ENCODE results near the gene ZNF22.

ZNF22 gene

GRCh38 chr10:44978213-44978569, 22.5 kb upstream of the ZNF22 start:
- no peak for DNase-seq

DNA sequence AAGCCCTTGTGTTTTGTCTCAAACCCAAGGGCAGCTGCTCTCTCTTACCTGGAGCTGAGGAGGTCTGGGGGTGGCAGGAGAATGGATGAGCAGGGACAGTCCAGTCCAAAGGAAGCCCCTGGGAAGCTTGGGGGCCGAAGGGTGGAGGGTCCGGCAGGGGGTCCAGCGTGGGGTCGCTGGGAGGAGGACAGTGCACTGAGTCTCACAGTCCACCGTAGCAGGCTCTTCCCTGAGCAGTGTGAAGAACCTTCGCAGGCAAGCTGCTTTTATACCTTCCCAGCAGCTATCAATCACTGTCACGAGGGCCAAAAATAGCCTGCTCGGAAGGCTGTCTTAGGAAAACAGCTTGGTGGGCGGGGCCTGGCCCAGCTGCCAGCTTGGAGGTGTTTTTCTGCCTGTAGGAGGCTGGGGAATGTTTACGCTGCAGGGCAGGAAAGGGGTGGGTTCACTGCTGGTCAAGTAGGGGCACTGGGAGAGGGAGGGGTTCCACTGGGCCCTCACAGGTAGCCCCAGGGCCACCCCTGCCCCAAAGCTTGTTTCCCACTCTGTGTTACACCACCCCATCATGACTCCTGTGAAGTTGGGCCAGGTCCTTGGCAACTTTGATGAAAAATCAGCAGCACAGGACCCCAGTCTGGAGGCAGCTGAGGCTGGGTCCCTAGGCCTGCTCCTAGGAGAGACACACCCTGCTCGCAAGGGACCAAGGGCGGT, 22.0 kb upstream of the ZNF22 start, which contains the start of gene DEPP1:
Gene DEPP1, minus strand, starts transcription at position 240 of the 711 bp plus-strand sequence. CDS start 779 bp downstream, outside the sequence.
- no peak for DNase-seq

- DNase-seq, result no peak
Measured at GRCh38 chr10:44979281-44980191, 21.2 kb upstream of the ZNF22 start.

- no peak for DNase-seq
Measured at GRCh38 chr10:44980309-44981171, 20.2 kb upstream of the ZNF22 start.

DNA sequence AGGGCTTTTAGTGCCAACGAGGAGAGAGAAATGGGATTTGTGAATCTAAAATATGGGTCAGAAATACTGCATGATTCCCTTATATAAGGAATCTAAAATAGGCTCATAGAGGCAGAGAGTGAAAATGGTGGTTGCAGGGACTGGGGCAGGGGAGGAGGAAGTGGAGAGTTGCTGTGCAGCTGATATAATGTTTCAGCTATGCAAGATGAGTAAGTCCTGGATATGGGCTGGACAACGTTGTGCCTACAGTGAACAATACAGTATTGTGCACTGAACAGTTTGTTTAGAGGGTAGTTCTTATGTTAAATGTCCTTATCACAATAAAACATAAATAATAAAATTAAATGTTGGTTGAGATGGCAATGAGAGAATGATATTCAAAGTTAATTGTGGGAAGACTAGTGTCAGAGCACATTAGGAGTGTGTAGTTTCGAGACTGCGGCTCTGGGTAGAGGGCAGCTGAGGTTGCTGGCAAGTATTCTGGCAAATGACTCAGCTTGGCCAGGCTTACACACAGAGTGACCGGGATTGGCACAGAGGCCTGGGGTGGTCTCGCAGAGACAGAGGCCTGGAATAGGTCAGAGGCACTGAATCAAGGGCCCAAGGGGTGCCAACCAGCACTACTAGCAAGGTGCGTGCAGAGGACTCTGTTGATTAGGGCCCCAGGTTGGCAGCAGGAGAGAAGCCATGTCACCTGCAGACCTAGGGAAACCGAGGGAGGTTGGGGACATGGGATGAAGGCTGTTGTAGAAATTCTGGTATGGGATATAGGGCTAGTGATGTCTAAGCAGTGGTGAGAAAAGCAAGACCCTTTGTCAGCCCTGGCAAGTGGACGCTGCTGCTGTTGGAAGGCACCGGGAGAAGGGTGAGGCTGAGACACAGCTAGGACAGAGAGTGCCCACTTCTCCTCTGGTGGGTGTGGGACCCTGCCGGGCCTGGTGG, 19.3 kb upstream of the ZNF22 start:
- no peak for DNase-seq

GRCh38 chr10:44982114-44982460, 18.6 kb upstream of the ZNF22 start:
- no peak for DNase-seq

GRCh38 chr10:44982496-44982895, 18.2 kb upstream of the ZNF22 start:
- DNase-seq, result no peak

- DNase-seq, result no peak
Measured at GRCh38 chr10:44983066-44983894, 17.4 kb upstream of the ZNF22 start.

- no peak for DNase-seq
Measured at GRCh38 chr10:44983895-44984278, 16.8 kb upstream of the ZNF22 start.

- no peak for DNase-seq
Measured at GRCh38 chr10:44984671-44985101, 16.0 kb upstream of the ZNF22 start.

GRCh38 chr10:44985175-44985681, 15.5 kb upstream of the ZNF22 start:
- DNase-seq, result no peak

GRCh38 chr10:44986179-44986578, 14.5 kb upstream of the ZNF22 start:
- no peak for DNase-seq

GRCh38 chr10:44986670-44987069, 14.1 kb upstream of the ZNF22 start:
- no peak for DNase-seq

DNA sequence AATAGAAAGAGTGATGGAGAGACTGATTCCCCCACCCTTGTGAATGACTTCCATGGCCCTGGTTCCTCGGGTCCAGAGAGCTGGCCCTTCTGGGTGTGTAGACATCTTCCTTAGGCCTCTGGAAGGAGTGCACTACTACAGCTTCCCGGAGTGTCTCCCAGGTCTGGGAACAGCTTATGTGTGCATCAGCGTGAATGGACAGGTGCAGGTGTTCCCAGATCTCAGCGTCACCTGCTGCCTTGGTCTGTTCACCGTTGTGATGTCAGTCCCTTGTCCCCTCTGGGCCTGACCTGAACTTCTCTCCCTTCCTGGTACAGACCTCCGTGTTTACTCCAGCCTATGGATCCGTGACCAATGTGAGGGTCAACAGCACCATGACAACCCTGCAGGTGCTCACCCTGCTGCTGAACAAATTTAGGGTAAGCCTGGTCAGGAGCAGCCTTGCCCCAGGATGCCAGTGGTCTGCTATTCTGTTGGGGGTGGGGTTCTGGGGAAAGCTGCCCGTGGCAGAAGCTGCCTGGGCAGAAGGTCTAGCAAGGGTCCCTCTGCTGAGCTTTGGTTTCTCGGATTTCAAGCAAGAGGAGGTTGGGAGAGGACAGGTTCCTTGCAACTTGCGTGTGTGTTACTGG, 11.7 kb upstream of the ZNF22 start:
- DNase-seq, result no peak

- DNase-seq, result no peak
Measured at GRCh38 chr10:44989597-44990301, 11.0 kb upstream of the ZNF22 start.

GRCh38 chr10:44990302-44990655, 10.4 kb upstream of the ZNF22 start:
- DNase-seq, result no peak

GRCh38 chr10:44990965-44991364, 9.8 kb upstream of the ZNF22 start:
- DNase-seq, result no peak

DNA sequence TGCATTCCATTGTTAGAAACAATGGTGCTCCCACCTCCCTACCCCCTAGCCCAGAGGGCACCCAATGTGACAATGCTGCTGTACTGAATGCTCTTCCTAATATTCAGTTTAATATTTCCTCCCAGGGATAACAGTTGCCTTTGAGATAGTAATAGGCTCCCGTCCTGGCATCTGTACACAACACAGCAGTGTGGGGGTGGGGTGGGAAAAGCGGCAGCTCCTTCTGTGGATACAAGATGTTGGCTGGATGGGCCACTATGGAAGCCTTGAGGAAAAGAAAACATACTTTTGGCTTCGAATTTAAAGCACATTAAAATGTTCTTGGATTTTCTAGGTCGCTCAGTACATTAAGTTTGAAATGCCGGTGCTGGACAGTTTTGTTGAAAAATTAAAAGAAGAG, 9.2 kb upstream of the ZNF22 start:
- no peak for DNase-seq

DNA sequence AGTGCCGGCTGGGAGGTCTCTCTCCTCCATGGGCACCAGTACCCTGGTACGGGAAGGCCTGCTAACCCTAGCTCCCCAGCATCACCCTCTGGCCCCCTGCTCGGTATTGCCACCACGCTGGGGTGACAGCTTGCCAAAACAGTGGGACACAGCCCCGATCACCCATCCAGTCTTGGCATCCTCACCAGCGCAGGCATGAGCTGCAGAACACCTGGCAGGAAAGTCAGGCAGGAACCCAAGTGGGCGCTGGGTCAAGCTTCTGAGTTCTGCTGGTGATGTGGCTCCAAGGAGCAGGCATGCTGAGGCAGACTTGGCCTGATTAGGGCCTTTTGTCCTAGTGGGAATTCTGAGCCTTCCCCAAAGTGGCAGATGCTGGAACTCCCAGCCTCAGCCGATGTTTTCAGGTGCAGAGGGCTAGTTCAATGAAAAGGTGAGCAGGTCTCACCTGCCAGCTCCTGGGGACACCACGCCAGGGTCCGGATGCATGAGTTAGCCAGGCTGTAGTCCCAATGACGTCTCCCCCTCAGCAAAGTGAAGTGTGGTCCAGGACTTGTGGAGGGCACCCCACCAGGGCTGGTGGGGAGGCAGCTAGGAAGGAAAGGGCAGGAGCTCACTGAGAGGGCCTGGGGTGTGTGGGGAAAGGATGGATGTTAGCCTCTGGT, 8.5 kb upstream of the ZNF22 start:
- DNase-seq, result no peak

Data from CD4-positive, alpha-beta T cell treated with Interleukin-10 for 1 hour (primary cell).